ENCODE data around the gene RNF32. TPM values are rescaled to one million over a fixed set of nuclear protein-coding genes. Genes with fewer than 3 reads are reported as not detected.

The RNF32 gene
- total RNA-seq, 2 donors from 2014 or later: 2.4 to 7.3 TPM

- TF ChIP-seq CTCF (IDR thresholded peaks at IDR 0.05) (no peak), POLR2AphosphoS5 (IDR thresholded peaks at IDR 0.05) (no peak), POLR2A (IDR thresholded peaks at IDR 0.05) (no peak)
- intact Hi-C loops (cut with DNase I): no loop called here
- no peaks in the 10 kb centered on the region for H3K27me3 ChIP-seq (replicated peaks; ENCODE audit: insufficient read depth)
These were observed 14.1 kb downstream of the RNF32 start for GRCh38 chr7:156654511-156655234.

GRCh38 chr7:156655251-156655650, 14.7 kb downstream of the RNF32 start:
- no peaks in the 10 kb centered on the region for H3K9me3 ChIP-seq
- H3K4me3 ChIP-seq: no peak overlapping the region
- intact Hi-C loops (cut with DNase I): no loop called here
- no peak for DNase-seq (ENCODE audit: low spot score)
- TF ChIP-seq POLR2A (IDR thresholded peaks at IDR 0.05) (no peak), CTCF (IDR thresholded peaks at IDR 0.05) (no peak)
- H3K27ac ChIP-seq: no peak overlapping the region
- no peaks in the 10 kb centered on the region for H3K36me3 ChIP-seq
- H3K4me1 ChIP-seq (replicated peaks): no peaks in the 10 kb centered on the region
- no peaks in the 10 kb centered on the region for H3K27me3 ChIP-seq (replicated peaks; ENCODE audit: insufficient read depth)
- WGBS: 86% methylated on average over 6 of the region's 6 CpGs

More at GRCh38 chr7:156654511-156655234, 14.1 kb downstream of the RNF32 start:
- Histone ChIP-seq H3K36me3 (no peaks in the 10 kb centered on the region), H3K27ac (no peak overlapping the region), H3K4me1 (replicated peaks) (no peaks in the 10 kb centered on the region), H3K4me3 (no peak overlapping the region), H3K9me3 (no peaks in the 10 kb centered on the region)
- 94% methylated on average over 10 of the region's 10 CpGs for WGBS
- no peak for DNase-seq (ENCODE audit: low spot score)

GRCh38 chr7:156655983-156656382, 15.4 kb downstream of the RNF32 start:
- 64% methylated on average over 4 of the region's 4 CpGs for WGBS
- TF ChIP-seq POLR2A (IDR thresholded peaks at IDR 0.05) (no peak), CTCF (IDR thresholded peaks at IDR 0.05) (no peak), POLR2AphosphoS5 (IDR thresholded peaks at IDR 0.05) (no peak)
- Histone ChIP-seq H3K4me1 (replicated peaks) (no peaks in the 10 kb centered on the region), H3K36me3 (no peaks in the 10 kb centered on the region), H3K27ac (no peak overlapping the region), H3K27me3 (replicated peaks; ENCODE audit: insufficient read depth) (no peaks in the 10 kb centered on the region), H3K4me3 (no peak overlapping the region), H3K9me3 (no peaks in the 10 kb centered on the region)
- intact Hi-C loops (cut with DNase I): no loop called here
- DNase-seq (ENCODE audit: low spot score): no peak

GRCh38 chr7:156656598-156656997, 16.0 kb downstream of the RNF32 start:
- H3K9me3 ChIP-seq: no peaks in the 10 kb centered on the region
- TF ChIP-seq CTCF (IDR thresholded peaks at IDR 0.05) (no peak), POLR2AphosphoS5 (IDR thresholded peaks at IDR 0.05) (no peak), POLR2A (IDR thresholded peaks at IDR 0.05) (no peak)
- no peak overlapping the region for H3K4me3 ChIP-seq
- no peaks in the 10 kb centered on the region for H3K36me3 ChIP-seq
- H3K27ac ChIP-seq: no peak overlapping the region
- no peaks in the 10 kb centered on the region for H3K4me1 ChIP-seq (replicated peaks)
- intact Hi-C loops (cut with DNase I): no loop called here
- no peak for DNase-seq (ENCODE audit: low spot score)
- 59% methylated on average over 7 of the region's 7 CpGs for WGBS
- no peaks in the 10 kb centered on the region for H3K27me3 ChIP-seq (replicated peaks; ENCODE audit: insufficient read depth)

GRCh38 chr7:156657681-156658080, 17.1 kb downstream of the RNF32 start:
- WGBS: 51% methylated on average over 4 of the region's 4 CpGs
- no peaks in the 10 kb centered on the region for H3K27me3 ChIP-seq (replicated peaks; ENCODE audit: insufficient read depth)
- no peak overlapping the region for H3K4me3 ChIP-seq
- H3K36me3 ChIP-seq: no peaks in the 10 kb centered on the region
- H3K4me1 ChIP-seq (replicated peaks): no peaks in the 10 kb centered on the region
- no peaks in the 10 kb centered on the region for H3K9me3 ChIP-seq
- DNase-seq (ENCODE audit: low spot score): no peak
- no peak overlapping the region for H3K27ac ChIP-seq
- intact Hi-C loops (cut with DNase I): no loop called here
- TF ChIP-seq POLR2AphosphoS5 (IDR thresholded peaks at IDR 0.05) (no peak), CTCF (IDR thresholded peaks at IDR 0.05) (no peak), POLR2A (IDR thresholded peaks at IDR 0.05) (no peak)
